GM21619 (cell line): Measurements from ENCODE around the gene FRMD4A.

ENCODE experiments used
- ATAC-seq: cut with Tn5 transposase; IDR thresholded peaks from one replicate; pipeline ENCODE4 v1.9.1; 2021; ENCODE audit not compliant: unreplicated experiment

Gene FRMD4A

GRCh38 chr10:13712837-13713581 lies 617.7 kb downstream of the FRMD4A start:
- peak; percentile 83 for ATAC-seq

GRCh38 chr10:13712476-13712836 lies 618.3 kb downstream of the FRMD4A start:
- no peak for ATAC-seq

- ATAC-seq = no peak
Observed at GRCh38 chr10:13711291-13711690, 619.4 kb downstream of the FRMD4A start.

- ATAC-seq = no peak
Observed at GRCh38 chr10:13709931-13710650, 620.6 kb downstream of the FRMD4A start.

- no peak for ATAC-seq
Observed at GRCh38 chr10:13708256-13708990, 622.3 kb downstream of the FRMD4A start.

- ATAC-seq = no peak
Observed at GRCh38 chr10:13707156-13707881, 623.4 kb downstream of the FRMD4A start.

- no peak for ATAC-seq
Observed at GRCh38 chr10:13706604-13707003, 624.1 kb downstream of the FRMD4A start.

- ATAC-seq = no peak
Observed at GRCh38 chr10:13706175-13706574, 624.5 kb downstream of the FRMD4A start.

- ATAC-seq = no peak
Observed at GRCh38 chr10:13705526-13706174, 625.1 kb downstream of the FRMD4A start.

- no peak for ATAC-seq
Observed at GRCh38 chr10:13704964-13705363, 625.8 kb downstream of the FRMD4A start.

- no peak for ATAC-seq
Observed at GRCh38 chr10:13703997-13704536, 626.7 kb downstream of the FRMD4A start.

GRCh38 chr10:13703101-13703818 lies 627.5 kb downstream of the FRMD4A start:
- ATAC-seq = no peak

GRCh38 chr10:13701157-13701919 lies 629.4 kb downstream of the FRMD4A start:
- no peak for ATAC-seq

- ATAC-seq = no peak
Observed at GRCh38 chr10:13700473-13701144, 630.1 kb downstream of the FRMD4A start.

GRCh38 chr10:13699216-13699615 lies 631.5 kb downstream of the FRMD4A start:
- no peak for ATAC-seq

GRCh38 chr10:13698217-13698616 lies 632.5 kb downstream of the FRMD4A start:
- no peak for ATAC-seq

- no peak for ATAC-seq
Observed at GRCh38 chr10:13696071-13696470, 634.7 kb downstream of the FRMD4A start.

GRCh38 chr10:13695588-13695987 lies 635.1 kb downstream of the FRMD4A start:
- no peak for ATAC-seq
